GM21737 (cell line): ENCODE measurements around the gene CMTM7.
A peak's percentile ranks its signal among the peaks of the same experiment; 100 is the strongest.

Experiments used
- ATAC-seq: cut with Tn5 transposase; IDR thresholded peaks from one replicate; pipeline ENCODE4 v1.9.1; 2021; ENCODE audit warnings: mild to moderate bottlenecking, moderate library complexity; ENCODE audit not compliant: unreplicated experiment

Gene CMTM7

GRCh38 chr3:32391643-32392535 is at the start of gene CMTM7:
Gene CMTM7, plus strand, starts transcription at chr3:32391853. Its CDS starts 54 bp downstream, at chr3:32391907.
- ATAC-seq = peak; percentile 75

- no peak for ATAC-seq
These were observed 44.1 kb upstream of the CMTM7 start for GRCh38 chr3:32347343-32348125.

GRCh38 chr3:32349184-32349583 is 42.5 kb upstream of the CMTM7 start:
- ATAC-seq = no peak

GRCh38 chr3:32352563-32352962 is 39.1 kb upstream of the CMTM7 start:
- ATAC-seq = no peak

- no peak for ATAC-seq
These were observed 38.3 kb upstream of the CMTM7 start for GRCh38 chr3:32353351-32353750.

- no peak for ATAC-seq
These were observed 37.3 kb upstream of the CMTM7 start for GRCh38 chr3:32354362-32354778.

GRCh38 chr3:32355751-32356291 is 35.8 kb upstream of the CMTM7 start:
- no peak for ATAC-seq

- ATAC-seq = no peak
These were observed 31.7 kb upstream of the CMTM7 start for GRCh38 chr3:32359766-32360492.

GRCh38 chr3:32360493-32360827 is 31.2 kb upstream of the CMTM7 start:
- ATAC-seq = no peak

GRCh38 chr3:32366638-32367397 is 24.8 kb upstream of the CMTM7 start:
- ATAC-seq = no peak

GRCh38 chr3:32367442-32367841 is 24.2 kb upstream of the CMTM7 start:
- no peak for ATAC-seq

GRCh38 chr3:32371461-32372212 is 20.0 kb upstream of the CMTM7 start:
- no peak for ATAC-seq

- ATAC-seq = no peak
These were observed 19.5 kb upstream of the CMTM7 start for GRCh38 chr3:32372213-32372490.

- no peak for ATAC-seq
These were observed 18.4 kb upstream of the CMTM7 start for GRCh38 chr3:32373276-32373675.

- ATAC-seq = no peak
These were observed 17.8 kb upstream of the CMTM7 start for GRCh38 chr3:32373844-32374243.

GRCh38 chr3:32374788-32375595 is 16.7 kb upstream of the CMTM7 start:
- no peak for ATAC-seq

GRCh38 chr3:32375596-32375930 is 16.1 kb upstream of the CMTM7 start:
- no peak for ATAC-seq

- no peak for ATAC-seq
These were observed 15.5 kb upstream of the CMTM7 start for GRCh38 chr3:32376115-32376514.

GRCh38 chr3:32379831-32380500 is 11.7 kb upstream of the CMTM7 start:
- no peak for ATAC-seq
